Stimulated activated CD4-positive, alpha-beta T cell treated with anti-CD3 and anti-CD28 coated beads, Interleukin-2, amount 100 ng/mL, for 24 hours (primary cell): Measurements from ENCODE around the gene NEU4.
A peak's percentile ranks its signal among the peaks of the same experiment; 100 is the strongest.
"Not testable (repeated sequence)": the region's sequence is repeated elsewhere in the genome, so short reads cannot be mapped to it uniquely, and the experiment has no call there.

ENCODE experiments used
- DNase-seq, 2 donors: peaks; one replicate each; pipeline ENCODE4 v3.0.0-alpha.2; 2020

NEU4 gene

GRCh38 chr2:241814393-241814642 is 5.3 kb downstream of the NEU4 start:
- no peak for DNase-seq

GRCh38 chr2:241814643-241815476 is 5.9 kb downstream of the NEU4 start:
- DNase-seq = no peak

- no peak for DNase-seq
Measured at GRCh38 chr2:241815477-241816430, 6.8 kb downstream of the NEU4 start.

GRCh38 chr2:241816431-241817121 is 7.6 kb downstream of the NEU4 start:
- DNase-seq = peak in 1 of 2 donors; percentile 15

GRCh38 chr2:241817126-241817820 is 8.3 kb downstream of the NEU4 start:
- DNase-seq = peak in 1 of 2 donors; percentile 21

GRCh38 chr2:241817821-241818215 is 8.8 kb downstream of the NEU4 start:
- not testable (repeated sequence) for DNase-seq

- DNase-seq = peak in 1 of 2 donors; percentile 14
Measured at GRCh38 chr2:241818229-241818942, 9.4 kb downstream of the NEU4 start.

GRCh38 chr2:241818943-241819270 is 9.9 kb downstream of the NEU4 start:
- peak in 1 of 2 donors; percentile 13 for DNase-seq

- DNase-seq = peak in 1 of 2 donors; percentile 16
Measured at GRCh38 chr2:241819947-241820624, 11.1 kb downstream of the NEU4 start.

- peak in 1 of 2 donors; percentile 13 for DNase-seq
Measured at GRCh38 chr2:241820625-241821384, 11.8 kb downstream of the NEU4 start.

GRCh38 chr2:241821460-241822263 is 12.7 kb downstream of the NEU4 start:
- peak in 1 of 2 donors; percentile 11 for DNase-seq

GRCh38 chr2:241822264-241822623 is 13.3 kb downstream of the NEU4 start:
- peak in 1 of 2 donors; percentile 6 for DNase-seq

- not testable (repeated sequence) for DNase-seq
Measured at GRCh38 chr2:241823531-241824437, 14.8 kb downstream of the NEU4 start.

- no peak for DNase-seq
Measured at GRCh38 chr2:241827394-241827793, 18.4 kb downstream of the NEU4 start.

GRCh38 chr2:241833101-241833663 is 24.2 kb downstream of the NEU4 start:
- DNase-seq = no peak

GRCh38 chr2:241833756-241834526 is 24.9 kb downstream of the NEU4 start:
- DNase-seq = not testable (repeated sequence)

- DNase-seq = no peak
Measured at GRCh38 chr2:241834527-241835210, 25.7 kb downstream of the NEU4 start.
